Activated T-cell treated with anti-CD3 and anti-CD28 coated beads for 24 hours (primary cell): ENCODE results near the gene NAT8L.
"Not testable (repeated sequence)": the region's sequence is repeated elsewhere in the genome, so short reads cannot be mapped to it uniquely, and the experiment has no call there.

ENCODE experiments used
- DNase-seq: peaks from one replicate; pipeline ENCODE4 v3.0.0-alpha.2; 2020; ENCODE audit warnings: low read depth

Gene NAT8L, protein sequence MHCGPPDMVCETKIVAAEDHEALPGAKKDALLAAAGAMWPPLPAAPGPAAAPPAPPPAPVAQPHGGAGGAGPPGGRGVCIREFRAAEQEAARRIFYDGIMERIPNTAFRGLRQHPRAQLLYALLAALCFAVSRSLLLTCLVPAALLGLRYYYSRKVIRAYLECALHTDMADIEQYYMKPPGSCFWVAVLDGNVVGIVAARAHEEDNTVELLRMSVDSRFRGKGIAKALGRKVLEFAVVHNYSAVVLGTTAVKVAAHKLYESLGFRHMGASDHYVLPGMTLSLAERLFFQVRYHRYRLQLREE

DNA sequence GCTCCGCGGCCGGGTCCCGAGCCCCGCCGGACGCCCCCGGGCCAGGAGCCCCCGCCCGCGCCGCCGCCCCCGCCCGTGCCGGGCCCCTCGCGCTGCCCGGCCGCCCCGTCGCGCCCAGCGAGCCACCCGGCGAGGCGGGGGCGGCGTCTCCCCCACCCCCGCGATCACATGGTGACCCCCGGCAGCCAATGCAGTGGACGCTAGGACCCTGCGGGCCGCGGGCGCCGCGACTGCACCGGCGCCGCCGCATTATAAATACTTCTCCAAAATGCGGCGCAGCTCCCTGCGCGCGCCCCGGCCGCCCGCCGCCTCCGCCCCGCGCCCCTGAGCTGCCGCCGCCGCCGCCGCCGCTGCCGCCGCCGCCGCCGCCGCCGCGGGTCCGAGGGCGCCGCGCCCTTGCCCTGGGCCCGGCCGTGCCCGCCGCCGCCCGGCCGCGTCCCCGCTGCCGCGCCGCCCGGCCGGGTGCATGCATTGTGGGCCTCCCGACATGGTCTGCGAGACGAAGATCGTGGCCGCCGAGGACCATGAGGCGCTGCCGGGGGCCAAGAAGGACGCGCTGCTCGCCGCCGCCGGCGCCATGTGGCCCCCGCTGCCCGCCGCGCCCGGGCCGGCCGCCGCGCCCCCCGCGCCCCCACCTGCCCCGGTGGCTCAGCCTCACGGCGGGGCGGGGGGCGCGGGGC lies at the start of gene NAT8L:
TSS of gene NAT8L (plus strand) at position 282 of the 680 bp plus-strand sequence. CDS start at position 467, 185 bp downstream.
- DNase-seq = no peak

DNA sequence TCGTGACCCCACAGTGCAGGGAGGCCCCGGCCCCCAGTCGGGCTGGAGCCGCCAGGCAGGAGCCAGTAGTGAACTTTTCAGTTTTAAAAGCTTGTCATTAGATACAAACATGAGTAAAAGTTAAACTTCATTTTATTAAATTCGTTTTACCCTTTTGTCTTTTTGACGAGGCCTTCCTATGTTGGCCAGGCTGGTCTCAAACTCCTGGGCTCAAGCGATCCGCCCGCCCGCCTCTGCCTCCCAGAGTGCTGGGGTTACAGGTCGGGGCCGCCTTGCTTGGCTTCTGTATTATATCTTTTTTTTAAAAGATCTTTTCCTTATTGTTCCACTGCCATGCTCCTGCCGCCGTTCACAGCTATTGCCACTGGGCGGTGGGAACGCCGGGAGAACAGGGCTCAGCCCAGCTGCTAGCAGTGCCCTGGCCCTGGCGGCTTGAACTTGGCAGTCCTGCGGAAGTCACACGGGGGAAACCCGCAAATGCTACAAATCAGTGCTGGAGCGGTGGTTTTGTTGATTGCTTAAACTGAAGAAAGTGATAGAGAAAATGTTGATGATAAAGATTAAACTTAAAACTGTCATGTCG lies 49.4 kb upstream of the NAT8L start:
- DNase-seq = peak; percentile 34

DNA sequence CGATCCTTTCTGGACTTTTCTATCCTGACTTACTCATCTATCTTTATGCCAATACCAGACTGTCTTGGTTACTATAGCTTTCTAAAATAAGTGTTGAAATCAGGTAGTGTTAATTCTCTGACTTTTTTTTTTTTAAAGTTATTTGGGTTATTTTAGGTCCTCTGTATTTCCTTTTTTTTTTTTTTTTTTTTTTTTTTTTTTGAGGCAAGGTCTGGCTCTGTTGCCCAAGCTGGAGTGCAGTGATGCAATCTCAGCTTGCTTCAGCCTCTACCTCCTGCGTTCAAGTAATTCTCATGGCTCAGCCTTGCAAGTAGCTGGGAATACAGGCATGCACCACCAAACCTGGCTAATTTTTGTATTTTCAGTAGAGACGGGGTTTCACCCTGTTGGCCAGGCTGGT lies 47.5 kb upstream of the NAT8L start:
- no peak for DNase-seq

DNA sequence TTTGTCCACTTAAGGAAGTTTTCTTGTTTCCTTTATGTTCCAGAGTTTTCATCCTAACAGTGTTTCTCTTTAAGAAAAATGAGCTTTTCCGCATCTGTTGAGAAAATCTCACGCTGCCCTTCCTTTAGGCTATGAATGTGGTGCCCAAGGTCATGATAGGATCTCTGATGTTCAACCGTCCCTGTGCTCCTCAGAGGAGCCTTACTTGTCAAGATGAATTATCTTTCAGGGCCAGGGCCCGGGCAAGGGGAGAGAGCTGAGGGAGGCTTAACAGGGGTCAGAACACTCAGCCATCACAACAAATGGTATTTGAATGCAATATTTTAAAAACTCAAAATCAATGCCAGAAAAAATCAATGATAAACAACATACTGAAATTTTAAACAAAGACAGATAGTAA lies 44.1 kb upstream of the NAT8L start:
- no peak for DNase-seq

DNA sequence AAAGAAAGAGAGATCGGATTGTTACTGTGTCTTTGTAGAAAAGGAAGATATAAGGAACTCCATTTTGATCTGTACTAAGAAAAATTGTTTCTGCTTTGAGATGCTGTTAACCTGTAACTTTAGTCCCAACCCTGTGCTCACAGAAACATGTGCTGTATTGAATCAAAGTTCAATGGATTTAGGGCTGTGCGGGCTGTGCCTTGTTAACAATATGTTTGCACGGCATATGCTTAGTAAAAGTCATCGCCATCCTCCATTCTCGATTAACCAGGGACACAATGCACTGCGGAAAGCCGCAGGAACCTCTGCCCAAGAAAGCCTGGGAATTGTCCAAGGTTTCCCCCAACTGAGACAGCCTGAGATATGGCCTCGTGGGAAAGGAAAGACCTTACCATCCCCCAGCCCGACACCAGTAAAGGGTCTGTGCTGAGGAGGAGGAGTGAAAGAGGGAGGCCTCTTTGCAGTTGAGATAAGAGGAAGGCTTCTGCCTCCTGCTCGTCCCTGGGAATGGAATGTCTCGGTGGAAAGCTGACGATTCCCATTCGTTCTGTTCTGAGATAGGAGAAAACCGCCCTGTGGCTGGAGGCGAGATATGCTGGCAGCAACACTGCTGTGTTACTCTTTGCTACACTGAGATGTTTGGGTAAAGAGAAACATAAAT lies 37.6 kb upstream of the NAT8L start:
- not testable (repeated sequence) for DNase-seq

DNA sequence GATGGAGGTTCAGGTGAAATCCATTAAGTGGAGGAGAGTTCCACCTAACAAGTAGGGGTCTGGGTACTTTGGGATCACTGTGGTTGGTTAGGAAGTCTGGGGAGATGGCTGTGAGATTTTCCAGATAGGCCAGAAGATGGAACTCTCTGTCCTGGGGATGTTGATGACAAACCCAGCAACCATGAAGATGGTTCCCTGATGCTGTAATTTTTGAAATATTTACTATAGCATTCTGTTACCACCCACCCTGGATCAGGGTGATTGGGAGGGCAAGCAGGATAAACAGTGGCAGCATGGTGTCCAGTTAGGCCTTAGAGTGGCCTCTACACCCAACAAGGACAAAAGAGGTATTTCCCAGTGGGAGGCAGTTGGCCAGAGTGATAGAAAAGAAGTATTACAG lies 34.4 kb upstream of the NAT8L start:
- no peak for DNase-seq

DNA sequence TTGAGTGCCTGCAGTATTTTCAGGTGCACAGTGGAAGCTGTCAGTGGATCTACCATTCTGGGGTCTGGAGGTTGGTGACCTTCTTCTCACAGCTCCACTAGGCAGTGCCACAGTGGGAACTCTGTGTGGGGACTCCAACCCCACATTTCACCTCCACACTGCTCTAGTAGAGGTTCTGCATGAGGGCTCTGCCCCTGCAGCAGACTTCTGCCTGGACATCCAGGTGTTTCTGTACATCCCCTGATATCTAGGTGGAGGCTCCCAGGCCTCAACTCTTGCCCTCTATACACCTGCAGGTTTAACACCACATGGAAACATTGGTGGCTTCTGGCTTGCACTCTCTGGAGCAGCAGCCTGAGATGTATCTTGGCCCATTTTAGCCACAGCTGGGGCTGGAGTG lies 33.3 kb upstream of the NAT8L start:
- DNase-seq = no peak

DNA sequence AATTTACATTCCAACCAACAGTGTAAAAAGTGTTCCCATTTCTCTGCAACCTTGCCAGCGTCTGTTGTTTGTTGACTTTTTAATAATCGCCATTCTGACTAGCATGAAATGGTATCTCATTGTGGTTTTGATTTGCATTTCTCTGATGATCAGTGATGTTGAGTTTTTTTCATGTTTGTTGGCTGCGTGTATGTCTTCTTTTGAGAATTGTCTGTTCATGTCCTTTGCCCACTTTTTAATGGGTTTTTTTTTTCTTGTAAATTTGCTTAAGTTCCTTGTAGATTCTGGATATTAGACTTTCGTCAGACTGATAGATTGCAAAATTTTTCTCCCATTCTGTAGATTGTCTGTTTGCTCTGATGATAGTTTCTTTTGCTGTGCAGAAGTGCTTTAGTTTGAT lies 32.0 kb upstream of the NAT8L start:
- not testable (repeated sequence) for DNase-seq

DNA sequence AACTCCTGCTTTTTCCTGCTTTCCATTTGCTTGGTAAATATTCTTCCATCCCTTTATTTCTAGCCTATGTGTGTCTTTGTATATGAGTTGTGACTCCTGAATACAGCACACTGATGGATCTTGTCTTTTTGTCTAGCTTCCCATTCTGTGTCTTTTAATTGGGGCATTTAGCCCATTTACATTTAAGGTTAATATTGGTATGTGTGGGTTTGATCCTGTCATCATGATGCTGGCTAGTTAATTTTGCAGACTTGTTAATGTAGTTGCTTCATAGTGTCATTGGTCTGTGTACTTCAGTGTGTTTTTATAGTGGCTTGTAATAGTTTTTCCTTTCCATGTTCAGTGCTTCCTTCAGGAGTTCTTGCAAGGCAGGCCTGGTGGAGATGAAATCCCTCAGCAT lies 28.0 kb upstream of the NAT8L start:
- DNase-seq = not testable (repeated sequence)

DNA sequence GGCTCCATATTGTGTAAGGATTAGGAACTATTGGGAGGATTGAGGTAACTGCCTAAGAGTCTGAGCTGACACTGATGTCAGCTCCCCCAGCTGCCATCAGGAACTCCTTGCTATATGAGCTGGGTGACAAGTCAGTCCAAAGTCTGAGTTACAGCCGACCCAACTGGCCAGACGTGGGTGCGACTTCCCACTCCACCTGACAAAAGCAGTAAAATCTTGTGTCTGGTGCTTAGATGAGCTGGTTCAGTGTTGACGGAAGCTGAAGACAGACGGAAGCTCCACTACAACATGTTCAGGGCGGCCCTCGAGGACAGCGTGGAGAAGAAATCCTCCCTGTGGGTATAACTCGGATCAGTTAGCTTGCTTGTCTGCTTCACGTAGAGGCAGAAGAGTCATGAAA lies 22.8 kb upstream of the NAT8L start:
- no peak for DNase-seq

DNA sequence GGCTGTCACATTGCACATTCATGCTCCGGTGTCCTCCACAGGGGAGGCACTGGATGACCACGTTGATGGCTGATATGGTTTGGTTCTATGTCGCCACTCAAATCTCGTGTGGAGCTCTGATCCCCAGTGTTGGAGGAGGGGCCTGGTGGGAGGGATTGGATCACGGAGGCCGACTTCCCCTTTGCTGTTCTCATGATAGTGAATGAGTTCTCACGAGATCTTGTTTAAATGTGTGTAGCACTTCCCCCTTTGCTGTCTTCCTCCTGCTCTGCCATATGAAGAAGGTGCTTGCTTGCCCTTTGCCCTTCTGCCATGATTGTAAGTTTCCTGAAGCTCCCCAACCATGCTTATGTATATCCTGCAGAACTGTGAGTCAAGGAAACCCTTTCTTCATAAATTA lies 22.3 kb upstream of the NAT8L start:
- DNase-seq = no peak

DNA sequence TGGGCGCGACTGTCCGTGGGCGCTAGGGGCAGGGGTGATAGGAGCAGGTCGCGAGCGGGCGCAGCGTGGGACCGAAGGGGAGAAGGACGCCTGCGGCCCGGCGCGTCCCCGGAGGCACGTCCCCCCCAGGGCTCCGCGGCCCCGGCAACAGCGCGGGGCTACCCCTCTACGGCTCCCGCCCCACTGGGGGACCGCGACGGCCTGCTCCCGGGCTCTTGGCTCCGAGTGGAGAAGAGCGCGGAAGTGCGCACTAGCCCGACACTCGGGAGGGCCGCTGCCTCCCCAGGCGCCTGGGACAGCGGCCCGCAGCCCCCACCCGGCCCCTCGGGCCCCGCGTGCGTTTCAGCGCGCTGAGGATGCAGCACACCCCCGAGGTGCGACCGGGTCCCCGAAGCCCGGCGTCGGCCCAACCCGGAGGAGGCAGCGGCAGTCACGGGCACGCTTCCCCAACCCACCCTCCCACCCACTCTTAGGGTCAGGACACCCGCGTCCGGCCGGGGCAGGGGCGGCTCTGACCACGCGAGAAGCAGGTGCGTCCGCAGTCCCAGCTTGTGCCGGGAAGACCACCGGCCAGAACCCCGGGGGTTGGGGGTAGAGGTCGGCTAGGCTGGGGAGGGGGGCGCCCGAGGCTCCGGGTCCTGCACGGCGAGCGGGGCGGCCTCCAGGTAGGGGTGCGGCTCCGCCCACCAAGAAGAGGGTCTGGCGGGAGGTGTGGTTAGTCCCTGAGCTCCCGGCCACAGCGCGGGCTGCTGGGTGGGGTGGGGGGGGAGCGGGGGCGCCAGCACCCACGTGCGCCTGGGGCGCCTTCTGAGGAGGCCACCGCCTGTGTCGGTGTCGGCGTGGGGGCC lies 18.5 kb upstream of the NAT8L start:
- no peak for DNase-seq

DNA sequence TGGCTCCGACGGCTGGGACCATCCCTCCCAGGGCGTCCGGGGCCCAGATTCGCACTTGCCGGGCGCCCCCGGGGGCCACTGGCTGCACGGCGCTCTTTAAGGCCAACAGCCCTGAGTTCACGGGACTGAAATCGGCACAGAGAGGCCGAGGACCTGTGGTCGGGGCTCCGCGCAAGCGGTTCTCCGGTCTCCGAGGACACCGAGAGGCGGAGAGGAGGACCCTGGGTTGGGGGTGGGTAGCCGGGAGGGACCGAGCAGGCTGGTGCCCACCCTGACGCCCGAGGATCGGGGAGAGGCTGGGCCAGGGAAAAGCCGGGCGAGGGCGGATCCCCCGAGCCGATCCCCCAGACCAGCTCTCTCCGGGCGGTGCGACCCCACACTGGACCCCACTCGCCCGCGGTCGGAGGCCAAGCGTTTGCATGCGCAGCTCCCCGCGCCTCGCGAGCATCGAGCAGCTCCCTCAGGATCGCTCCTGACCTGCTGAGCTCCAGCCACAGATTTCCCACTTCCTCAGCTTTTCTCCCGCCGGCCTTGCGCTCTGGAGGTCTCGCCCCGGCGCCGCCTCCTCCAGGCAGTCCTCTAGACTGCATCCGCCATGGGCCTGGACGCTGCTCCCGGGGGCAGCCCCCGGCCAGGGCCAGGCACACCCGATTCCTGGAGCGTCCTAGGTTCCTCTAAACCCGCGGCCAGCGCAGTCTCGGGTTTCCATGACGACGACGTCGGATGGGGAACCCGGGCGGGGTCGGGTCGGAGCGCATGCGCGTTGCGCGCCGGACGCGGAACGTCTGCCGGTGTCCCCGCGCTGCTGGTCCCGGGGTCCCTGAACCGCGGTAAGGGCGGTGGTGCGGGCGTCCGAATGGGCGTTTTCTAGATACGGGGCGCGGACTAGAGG lies 17.6 kb upstream of the NAT8L start:
- peak; percentile 81 for DNase-seq

DNA sequence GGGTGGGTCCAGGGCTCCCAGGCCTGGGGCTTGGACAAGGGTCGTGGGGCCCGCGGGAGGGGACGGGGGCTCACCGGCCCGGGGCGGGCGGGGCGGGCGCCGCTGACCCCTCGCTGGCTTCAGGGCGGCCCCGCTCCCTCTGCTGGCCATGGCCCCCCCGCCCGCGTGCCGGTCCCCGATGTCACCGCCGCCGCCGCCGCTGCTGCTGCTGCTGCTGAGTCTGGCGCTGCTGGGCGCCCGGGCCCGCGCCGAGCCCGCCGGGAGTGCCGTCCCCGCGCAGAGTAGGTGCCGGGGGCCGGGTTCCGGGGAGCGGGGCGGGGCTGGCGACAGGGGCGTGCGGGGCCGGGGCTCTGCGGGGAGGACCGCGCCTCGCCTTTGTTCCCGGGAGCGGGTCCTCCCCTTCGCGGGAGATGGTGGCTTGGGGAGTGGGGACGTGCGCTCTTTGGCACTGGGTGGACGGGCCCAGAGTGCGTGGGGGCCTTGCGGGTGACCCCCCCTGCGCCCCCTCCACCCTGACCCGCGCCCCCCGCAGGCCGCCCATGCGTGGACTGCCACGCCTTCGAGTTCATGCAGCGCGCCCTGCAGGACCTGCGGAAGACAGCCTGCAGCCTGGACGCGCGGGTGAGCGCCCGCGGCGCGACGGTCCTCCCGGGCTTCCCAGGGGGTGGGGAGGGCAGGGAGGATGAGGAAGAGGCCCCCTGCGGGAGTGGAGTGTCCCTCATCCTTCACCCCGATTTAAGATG lies 16.8 kb upstream of the NAT8L start:
- DNase-seq = no peak

DNA sequence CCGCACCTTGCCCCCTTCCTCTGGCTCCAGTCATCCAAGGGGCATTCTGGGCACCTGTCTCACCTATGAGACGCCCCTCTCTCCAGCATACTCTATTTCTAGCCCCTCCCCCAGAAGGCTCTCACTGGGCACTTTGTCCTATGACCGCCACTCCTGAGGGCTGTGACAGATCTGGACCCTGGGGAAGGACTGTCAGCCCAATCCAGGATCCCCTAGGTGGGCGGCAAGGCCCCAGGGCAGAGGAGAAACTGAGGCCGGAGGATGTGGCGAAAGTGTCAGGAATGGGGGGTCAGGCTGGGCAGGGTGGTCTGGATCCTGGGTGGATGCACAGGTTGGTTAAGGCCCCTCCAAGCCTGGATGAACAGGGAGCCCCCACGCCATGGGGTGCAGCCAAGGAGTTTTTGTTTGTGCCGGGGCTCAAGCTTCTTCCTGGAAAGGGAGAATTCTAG lies 16.2 kb upstream of the NAT8L start:
- no peak for DNase-seq

DNA sequence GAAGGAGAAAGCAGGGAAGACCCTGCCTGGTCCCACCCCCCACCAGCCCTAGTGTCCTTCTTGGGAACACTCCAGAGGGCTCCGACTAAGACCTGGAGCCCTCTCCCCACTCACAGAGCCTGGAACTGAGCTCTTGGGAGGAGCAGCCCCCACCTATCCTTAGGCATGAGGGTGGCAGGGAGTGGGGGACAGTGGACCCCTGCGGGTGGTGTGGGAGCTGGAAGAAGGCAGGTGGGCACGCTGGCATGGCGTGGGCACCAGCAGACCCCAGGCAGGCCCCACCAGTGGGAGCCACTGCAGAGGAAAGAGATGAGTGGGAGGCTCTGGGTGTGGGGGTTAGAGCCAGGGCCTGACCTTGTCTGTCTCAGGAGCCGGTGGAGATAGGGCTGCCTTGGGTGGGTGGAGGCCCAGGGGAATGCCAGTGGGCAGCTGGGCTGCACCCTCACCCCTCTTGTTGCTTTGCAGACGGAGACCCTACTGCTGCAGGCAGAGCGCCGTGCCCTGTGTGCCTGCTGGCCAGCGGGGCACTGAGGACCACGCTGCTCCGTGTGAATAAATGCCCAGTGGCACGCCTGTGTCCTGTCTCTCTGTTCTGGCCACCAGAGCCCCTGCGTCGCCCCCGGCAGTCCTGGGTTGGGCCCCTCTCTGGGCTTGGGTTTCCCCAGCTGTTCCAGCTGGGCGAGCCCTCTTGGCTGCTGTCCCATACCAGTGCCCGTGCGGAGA lies 15.6 kb upstream of the NAT8L start:
- no peak for DNase-seq

DNA sequence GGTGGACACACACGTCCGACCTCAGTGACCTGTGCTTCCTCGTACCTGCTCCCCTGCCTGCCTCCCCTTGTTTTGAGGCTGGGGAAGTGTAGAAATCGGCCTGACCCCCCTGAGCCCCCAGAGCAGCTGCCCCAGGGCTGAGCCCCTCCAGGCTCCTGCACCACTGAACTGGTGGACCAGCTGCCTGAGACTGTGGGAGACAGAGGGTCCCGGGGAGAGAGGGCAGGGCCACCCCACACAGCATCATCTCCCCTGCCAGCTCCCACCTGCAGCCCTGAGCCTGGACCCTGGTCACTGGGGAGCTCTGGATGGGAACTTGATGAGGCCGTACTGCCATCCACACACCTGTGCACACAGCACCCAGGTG lies 15.0 kb upstream of the NAT8L start:
- DNase-seq = no peak

DNA sequence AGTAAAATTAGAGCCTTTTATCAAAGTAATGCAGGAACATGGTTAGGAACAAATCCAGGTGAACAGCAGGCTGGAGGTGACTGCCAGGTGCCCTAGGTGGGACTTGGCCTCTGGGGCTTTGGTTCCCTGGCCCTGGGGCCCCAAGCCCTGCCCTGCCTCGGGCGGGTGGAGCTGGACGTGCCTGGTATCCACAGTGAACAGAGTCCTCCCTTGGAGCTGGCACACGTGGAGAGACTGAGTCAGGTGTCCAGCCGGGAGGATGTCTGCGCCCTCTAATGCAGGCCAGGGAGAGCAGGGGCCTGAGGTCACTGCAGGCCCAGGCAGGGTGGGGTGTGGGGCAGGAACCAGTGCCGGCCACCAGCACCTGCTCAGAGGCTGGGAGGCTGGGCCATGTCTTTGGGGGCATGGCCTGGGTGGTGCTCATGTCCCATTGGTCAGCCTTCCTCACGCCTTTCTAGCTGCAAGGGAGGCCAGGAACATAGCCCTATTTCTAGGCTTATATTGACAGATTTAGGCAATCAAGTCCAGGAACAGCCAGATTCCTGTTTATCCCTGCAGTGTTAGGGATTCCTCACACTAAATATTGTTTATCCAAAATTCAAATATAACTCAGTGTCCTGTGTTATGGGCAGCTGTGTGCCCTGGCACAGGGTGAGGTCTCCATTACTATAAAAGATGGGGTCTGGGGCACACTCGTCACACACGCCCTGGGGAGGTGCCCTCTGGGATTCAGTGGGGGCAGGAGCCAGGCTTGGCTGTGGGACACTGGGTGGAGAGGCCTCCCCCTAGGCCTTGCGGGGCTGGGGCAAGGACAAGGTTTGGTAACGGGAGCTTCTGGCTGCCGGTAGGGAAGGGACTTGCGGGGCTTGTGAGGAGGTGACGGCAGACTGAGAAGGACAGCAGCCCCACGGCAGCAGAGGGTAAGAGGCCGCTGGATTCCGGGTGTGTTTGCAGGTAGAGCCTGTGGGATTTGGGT lies 14.3 kb upstream of the NAT8L start:
- no peak for DNase-seq
